H1 (cell line): ENCODE measurements around the gene CCS.
A peak's percentile ranks its signal among the peaks of the same experiment; 100 is the strongest.

Experiments
- POLR2A ChIP-seq, 2 experiments: IDR thresholded peaks; 1 replicate in 1 of 2; 2 replicates in 1 of 2; pipeline ENCODE4 v1.6.1; 2011; ENCODE audit warnings: low read depth in 2 of 2, low read length in 2 of 2, mild to moderate bottlenecking in 2 of 2; ENCODE audit errors: control extremely low read depth in 1 of 2
- TCF12 ChIP-seq: IDR thresholded peaks from 2 replicates; pipeline ENCODE4 v1.6.1; 2011; ENCODE audit warnings: low read depth, mild to moderate bottlenecking, low read length
- YY1 ChIP-seq: IDR thresholded peaks from 2 replicates; pipeline ENCODE4 v1.6.1; 2011; ENCODE audit warnings: low read depth, mild to moderate bottlenecking, low read length
- TF ChIP-seq, protein P1 (sequence below), 3 experiments: IDR thresholded peaks; 1 replicate in 2 of 3; 2 replicates in 1 of 3; pipeline versions ENCODE4 v1.5.1 to v1.6.1; 2011; ENCODE audit warnings: low read length in 3 of 3, mild to moderate bottlenecking in 3 of 3, inconsistent platforms in 2 of 3, low read depth in 1 of 3, moderate library complexity in 1 of 3; ENCODE audit not compliant: insufficient read depth in 1 of 3; ENCODE audit errors: control extremely low read depth in 1 of 3

DNA sequence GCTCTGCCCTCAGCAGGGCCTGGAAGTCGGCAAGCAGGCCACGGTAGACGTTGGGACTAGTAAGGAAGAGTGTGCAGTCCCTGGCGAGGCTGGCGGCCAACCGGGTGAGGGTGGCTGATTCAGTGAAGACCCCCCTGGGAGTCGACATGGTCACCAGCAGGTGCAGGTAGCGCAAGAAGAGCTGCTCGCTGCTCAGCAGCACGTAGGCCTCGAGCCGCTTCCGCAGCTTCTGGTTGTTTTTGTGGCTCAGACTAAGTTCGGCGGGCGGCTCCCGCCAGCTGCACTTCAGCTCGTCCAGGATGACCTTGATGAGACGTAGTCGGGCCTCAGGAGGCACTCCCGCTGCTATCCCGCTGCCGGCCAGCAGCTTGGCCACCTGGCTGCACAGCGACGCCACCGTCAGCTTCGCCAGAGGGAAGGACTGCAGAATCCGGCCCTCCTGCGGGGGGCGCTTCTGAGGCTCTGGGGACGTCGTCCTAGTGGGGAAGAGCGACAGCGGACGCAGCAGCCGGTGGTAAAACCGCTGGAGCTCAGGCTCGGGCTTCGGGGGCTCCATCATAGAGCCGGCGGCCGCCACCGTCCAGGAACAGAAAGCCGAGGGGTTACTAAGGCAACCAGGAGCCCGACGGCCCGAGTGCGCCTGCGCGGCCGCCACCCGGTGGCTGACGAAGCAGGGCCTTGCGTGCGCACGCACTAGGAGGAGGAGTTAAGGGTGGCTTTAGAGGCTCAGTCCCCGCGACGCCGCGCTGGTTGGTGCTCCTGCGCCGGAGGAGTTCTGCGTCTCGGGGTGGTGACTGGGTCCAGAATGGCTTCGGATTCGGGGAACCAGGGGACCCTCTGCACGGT, at the start of gene CCS, which contains the start of gene CCDC87:
- peak; percentile 85; the same call in 1 of the 2 replicates for TF ChIP-seq TCF12
- peak; percentile 42 to 79; a peak in 2 of 3 replicates for TF ChIP-seq POLR2A (IDR thresholded peaks at IDR 0.05; ENCODE audit: control extremely low read depth in 1 of 2, low read depth in 2 of 2, low read length in 2 of 2)
- TF ChIP-seq, protein P1, sequence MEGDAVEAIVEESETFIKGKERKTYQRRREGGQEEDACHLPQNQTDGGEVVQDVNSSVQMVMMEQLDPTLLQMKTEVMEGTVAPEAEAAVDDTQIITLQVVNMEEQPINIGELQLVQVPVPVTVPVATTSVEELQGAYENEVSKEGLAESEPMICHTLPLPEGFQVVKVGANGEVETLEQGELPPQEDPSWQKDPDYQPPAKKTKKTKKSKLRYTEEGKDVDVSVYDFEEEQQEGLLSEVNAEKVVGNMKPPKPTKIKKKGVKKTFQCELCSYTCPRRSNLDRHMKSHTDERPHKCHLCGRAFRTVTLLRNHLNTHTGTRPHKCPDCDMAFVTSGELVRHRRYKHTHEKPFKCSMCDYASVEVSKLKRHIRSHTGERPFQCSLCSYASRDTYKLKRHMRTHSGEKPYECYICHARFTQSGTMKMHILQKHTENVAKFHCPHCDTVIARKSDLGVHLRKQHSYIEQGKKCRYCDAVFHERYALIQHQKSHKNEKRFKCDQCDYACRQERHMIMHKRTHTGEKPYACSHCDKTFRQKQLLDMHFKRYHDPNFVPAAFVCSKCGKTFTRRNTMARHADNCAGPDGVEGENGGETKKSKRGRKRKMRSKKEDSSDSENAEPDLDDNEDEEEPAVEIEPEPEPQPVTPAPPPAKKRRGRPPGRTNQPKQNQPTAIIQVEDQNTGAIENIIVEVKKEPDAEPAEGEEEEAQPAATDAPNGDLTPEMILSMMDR (IDR thresholded peaks at IDR 0.05; ENCODE audit: control extremely low read depth in 1 of 3, insufficient read depth in 1 of 3, low read depth in 1 of 3, low read length in 3 of 3) = peak; percentile 91 to 99 (median 91)
- TF ChIP-seq YY1 = peak; percentile 62; the same call in 1 of the 2 replicates
